HG03095 (cell line): ENCODE results near the gene GAS7.
"Not testable (repeated sequence)": the region's sequence is repeated elsewhere in the genome, so short reads cannot be mapped to it uniquely, and the experiment has no call there.

Source experiments
- ATAC-seq: cut with Tn5 transposase; IDR thresholded peaks from one replicate; pipeline ENCODE4 v1.9.1; 2021; ENCODE audit warnings: moderate library complexity; ENCODE audit not compliant: unreplicated experiment

GAS7 gene

DNA sequence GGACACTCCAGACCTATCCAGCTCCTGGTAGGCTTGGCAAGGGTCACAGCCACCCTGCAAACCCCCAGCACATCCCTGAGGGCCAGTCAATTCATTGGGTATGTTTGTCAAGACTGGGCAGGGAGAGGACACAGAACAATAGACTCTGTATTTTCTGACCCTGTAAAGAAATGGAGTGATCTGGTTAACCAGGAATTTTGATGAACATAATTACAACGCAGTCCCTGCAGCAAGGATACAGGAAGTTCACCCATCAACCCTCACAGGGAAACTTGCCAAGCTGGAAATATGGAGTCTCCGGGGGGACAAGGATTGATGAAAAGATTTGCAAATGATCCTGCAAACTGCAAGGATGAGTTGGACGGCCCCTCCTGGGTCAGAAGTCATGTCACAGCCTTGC is 167.3 kb downstream of the GAS7 start:
- no peak for ATAC-seq

- ATAC-seq = no peak
These were observed 169.3 kb downstream of the GAS7 start for GRCh38 chr17:10029129-10029528.

DNA sequence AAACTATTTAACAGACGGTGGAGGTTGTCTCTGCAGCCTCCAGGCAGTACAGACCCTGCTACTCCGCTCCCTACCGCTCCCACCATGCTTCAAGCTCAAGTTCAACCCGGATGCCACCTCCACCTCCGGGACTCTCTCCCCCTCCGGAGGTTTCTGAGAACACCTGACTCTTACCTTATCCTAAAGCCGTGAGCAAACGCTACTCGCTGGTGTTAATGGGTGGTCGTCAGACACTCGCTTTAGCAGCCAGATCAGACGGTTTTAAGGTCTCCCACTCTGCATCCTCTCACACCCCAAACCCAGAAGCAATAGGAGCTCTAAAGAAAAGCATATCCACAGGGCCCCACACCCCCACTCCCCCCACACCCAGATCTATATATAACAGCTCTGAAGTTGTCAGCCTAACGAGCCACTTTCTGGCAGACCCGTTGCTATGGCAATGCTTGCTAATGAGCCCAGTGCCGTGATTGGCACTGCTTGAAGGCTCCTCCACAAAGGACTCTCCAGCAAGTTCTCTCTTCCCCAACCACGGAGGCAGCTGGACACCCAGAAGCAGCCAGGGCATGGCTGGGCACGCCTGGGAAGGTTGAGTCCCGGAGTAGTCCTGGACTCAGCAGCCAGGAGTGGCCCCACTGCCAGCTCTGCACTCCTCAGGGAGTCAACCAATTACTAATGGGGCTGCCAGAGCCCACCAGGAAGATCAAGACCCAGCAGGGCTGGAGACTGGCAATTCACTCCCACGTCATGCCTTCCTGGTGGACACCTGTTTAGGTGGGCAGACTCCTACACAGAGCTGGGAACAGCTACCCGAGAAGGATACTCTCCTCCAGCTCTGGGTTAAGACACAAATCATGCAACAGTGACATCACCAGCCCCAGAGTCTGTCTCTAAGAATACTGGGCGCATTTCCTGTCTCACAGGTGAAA is 172.2 kb downstream of the GAS7 start:
- no peak for ATAC-seq

GRCh38 chr17:10025224-10025623 is 173.2 kb downstream of the GAS7 start:
- no peak for ATAC-seq

GRCh38 chr17:10022416-10022815 is 176.0 kb downstream of the GAS7 start:
- ATAC-seq = no peak

- no peak for ATAC-seq
These were observed 177.0 kb downstream of the GAS7 start for GRCh38 chr17:10021272-10021984.

DNA sequence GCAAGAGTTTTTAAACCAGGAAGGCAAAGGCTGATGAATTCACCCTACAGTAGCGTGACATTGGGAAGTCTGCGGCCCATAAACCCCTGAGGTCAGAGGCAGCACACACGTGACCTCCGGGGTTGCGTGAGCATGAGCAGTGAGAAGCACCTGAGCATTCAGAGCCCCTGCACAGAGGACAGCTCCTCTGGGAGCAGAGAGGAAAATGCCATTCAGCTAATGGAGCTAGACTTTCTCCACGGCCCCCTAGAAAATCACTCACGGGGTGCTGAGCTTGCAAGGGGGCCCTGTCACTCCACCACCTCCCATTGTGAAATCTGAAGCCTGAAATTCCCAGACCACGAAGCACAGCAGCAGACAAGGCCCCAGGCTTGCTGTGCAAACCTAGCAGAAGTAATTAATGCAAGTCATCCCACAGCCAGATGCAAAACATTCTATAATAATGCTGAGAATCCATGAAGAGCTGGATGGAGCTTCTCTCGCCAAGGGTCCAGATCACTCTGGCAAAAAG is 178.4 kb downstream of the GAS7 start:
- ATAC-seq = no peak

DNA sequence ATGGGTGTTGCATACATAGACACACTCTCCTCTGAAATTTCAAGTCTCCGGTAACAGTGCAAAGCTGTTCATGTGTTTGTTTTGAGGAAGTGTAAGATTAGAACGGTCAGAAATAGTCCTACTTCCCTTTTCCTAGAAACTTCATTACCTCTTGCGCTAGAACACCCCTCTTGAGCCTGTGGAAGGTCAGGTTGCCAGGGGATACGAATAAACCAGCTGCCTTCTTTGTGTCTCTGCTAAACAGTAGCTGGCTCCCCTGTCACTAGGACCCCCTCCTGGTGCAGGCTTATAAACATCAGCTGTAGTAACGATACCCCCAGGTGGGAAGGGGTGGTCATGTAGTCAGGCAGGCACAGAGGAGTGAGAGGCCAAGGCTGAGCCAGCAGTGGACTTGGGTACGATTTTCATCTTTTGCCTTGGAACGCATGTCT is 179.9 kb downstream of the GAS7 start:
- ATAC-seq = no peak

GRCh38 chr17:10016958-10017570 is 181.3 kb downstream of the GAS7 start:
- not testable (repeated sequence) for ATAC-seq

GRCh38 chr17:10013365-10014112 is 184.9 kb downstream of the GAS7 start:
- peak; percentile 67 for ATAC-seq

DNA sequence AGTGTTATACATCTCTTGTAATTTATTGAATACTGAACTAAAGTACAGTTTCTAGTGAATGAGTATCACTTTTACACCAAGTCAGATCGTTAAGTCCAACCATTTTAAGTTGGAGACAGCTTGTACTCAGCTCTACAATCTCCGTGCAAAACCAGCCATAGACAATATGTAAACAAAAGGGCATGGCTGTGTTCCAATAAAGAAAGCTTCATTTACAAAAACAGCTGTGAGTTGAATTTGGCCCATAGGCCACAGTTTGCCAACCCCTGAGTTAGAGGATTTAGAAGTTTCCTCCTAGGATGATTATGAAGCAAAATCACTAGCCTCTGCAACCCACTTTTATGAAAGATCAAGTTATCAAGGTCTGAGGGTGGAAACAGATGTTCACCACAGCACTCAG is 187.7 kb downstream of the GAS7 start:
- ATAC-seq = no peak

GRCh38 chr17:10003705-10004104 is 194.7 kb downstream of the GAS7 start:
- no peak for ATAC-seq

- ATAC-seq = not testable (repeated sequence)
These were observed 195.6 kb downstream of the GAS7 start for GRCh38 chr17:10002567-10003360.

GRCh38 chr17:10001306-10001873 is 197.0 kb downstream of the GAS7 start:
- no peak for ATAC-seq

- peak; percentile 93 for ATAC-seq
These were observed 198.3 kb downstream of the GAS7 start for GRCh38 chr17:9999919-10000695.

- ATAC-seq = no peak
These were observed 200.3 kb downstream of the GAS7 start for GRCh38 chr17:9998060-9998459.

DNA sequence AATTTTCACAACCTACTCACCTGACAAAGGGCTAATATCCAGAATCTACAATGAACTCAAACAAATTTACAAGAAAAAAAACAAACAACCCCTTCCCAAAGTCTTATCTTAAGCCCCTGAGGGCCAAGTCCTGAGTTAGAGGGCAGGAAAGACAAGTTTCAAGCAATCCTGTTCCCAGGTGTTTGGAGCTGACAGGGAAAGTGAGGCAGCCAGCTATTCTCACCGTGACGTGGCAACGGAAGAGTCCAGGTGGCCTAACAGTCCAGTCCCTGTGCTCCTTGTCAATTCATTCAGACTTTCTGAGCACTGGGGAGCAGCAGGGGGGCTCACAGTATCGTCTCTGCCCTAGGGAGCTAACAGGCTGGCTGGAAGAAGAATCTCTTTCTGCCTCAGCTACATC is 203.6 kb downstream of the GAS7 start:
- no peak for ATAC-seq

- no peak for ATAC-seq
These were observed 206.6 kb downstream of the GAS7 start for GRCh38 chr17:9991796-9992195.

- no peak for ATAC-seq
These were observed 207.1 kb downstream of the GAS7 start for GRCh38 chr17:9991351-9991750.
